ENCODE measurements around the gene ADAMTS5.

ADAMTS5 gene

DNA sequence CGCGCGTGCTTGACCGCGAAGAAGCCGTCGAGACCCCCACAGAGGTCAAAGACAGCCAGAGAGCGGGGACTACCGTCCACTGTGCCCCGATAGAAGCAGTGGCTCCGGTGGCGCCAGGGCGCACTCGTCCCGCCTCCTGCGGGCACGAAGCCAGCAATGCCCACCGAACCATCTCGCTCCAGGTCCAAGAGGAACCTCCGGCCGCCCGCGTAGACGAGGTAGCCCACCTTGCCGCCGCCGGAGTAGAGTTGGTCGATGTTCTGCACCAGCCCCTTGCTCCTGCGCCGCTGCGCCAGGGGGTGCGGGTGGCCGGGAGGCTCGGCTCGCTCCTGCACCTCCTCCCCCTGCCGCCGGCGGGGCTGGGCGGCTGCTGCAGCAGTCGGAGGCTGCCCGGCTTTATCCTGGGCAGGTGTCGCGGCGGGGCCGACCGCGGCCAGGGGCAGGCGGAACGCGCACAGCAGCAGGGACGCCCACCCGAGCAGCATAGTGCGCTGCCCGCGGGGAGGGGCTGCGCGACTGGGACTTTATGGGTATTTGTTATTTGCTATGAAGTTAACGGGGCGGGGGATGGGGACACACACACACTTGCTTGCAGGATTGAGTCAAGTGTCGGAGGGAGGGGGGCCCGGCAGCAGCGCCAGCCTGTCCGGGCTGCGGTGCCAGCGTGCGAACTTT is 844 bp downstream of the ADAMTS5 start:
- no peak overlapping the region for H3K4me2 ChIP-seq (ENCODE audit: low read length)
- H3K27ac ChIP-seq (ENCODE audit: low read depth, low read length, poor library complexity, severe bottlenecking), result no peak overlapping the region

DNA sequence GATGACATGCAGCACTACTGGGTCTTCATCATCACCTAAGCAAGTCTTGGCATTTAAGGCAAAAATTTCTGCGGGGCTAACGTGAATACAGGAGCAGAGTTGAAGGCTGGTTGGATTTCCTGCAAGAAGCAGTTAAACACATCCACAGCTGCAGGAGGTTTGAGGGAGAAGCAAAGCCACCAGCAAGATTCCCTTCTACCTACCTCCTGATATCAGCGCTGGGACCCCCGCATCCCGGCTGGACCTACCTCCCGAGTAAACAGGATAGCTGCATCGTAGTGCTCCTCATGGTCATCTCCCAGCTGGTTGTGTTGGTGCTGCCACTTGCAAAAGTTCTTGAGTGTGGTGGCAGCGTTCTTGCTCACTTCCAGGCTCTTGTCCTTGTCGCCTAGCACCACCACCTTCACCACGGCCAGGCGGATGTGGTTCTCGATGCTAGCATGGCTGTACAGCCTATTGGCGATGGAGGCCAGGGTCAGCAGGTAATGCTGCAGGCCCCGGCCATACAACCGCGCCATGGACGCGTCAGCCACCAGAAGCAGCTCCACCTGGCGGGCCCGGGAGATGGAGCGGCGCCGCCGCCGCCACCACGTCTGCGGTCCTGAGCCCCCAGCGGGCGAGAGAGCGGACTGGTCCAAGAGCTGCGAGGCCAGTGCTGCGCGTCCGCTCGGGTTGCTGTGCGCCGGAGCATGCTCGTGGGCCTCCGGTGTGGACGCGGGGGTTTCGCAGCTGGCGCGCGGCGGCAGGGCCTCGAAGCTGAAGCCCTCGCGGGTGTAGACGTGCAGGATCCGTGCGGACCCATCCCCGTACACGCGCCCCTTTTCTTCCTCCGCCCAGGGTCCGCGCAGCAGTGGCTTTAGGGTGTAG is 1.6 kb downstream of the ADAMTS5 start:
- H3K27me3 ChIP-seq (ENCODE audit: insufficient read depth, low read length), result no peaks in the 10 kb centered on the region
- no peak overlapping the region for H3K4me2 ChIP-seq (ENCODE audit: low read length)
- no peaks in the 10 kb centered on the region for H3K9me2 ChIP-seq (ENCODE audit: low read depth, low read length)
- no peaks in the 10 kb centered on the region for H3K9me3 ChIP-seq (ENCODE audit: low read length)
- no peak overlapping the region for H3K4me3 ChIP-seq (ENCODE audit: low read depth, low read length, poor library complexity, severe bottlenecking)
- no peak for TF ChIP-seq EZH2 (IDR thresholded peaks at IDR 0.05; ENCODE audit: borderline replicate concordance, low read length)
- TF ChIP-seq, protein P1, sequence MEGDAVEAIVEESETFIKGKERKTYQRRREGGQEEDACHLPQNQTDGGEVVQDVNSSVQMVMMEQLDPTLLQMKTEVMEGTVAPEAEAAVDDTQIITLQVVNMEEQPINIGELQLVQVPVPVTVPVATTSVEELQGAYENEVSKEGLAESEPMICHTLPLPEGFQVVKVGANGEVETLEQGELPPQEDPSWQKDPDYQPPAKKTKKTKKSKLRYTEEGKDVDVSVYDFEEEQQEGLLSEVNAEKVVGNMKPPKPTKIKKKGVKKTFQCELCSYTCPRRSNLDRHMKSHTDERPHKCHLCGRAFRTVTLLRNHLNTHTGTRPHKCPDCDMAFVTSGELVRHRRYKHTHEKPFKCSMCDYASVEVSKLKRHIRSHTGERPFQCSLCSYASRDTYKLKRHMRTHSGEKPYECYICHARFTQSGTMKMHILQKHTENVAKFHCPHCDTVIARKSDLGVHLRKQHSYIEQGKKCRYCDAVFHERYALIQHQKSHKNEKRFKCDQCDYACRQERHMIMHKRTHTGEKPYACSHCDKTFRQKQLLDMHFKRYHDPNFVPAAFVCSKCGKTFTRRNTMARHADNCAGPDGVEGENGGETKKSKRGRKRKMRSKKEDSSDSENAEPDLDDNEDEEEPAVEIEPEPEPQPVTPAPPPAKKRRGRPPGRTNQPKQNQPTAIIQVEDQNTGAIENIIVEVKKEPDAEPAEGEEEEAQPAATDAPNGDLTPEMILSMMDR (IDR thresholded peaks at IDR 0.05; ENCODE audit: low read length), result no peak
- no peak overlapping the region for H3K9ac ChIP-seq (ENCODE audit: low read length)
- H3K27ac ChIP-seq (ENCODE audit: low read depth, low read length, poor library complexity, severe bottlenecking), result no peak overlapping the region
- H3K79me2 ChIP-seq (ENCODE audit: insufficient read depth, low read length), result no peaks in the 10 kb centered on the region
- no peak overlapping the region for H2AFZ ChIP-seq (ENCODE audit: low read length)
- H4K20me1 ChIP-seq (ENCODE audit: insufficient read depth, low read length), result no peaks in the 10 kb centered on the region
- H3K36me3 ChIP-seq (ENCODE audit: insufficient read depth, low read length), result no peaks in the 10 kb centered on the region
- no peaks in the 10 kb centered on the region for H3F3A ChIP-seq (ENCODE audit: insufficient read depth, low read length)
- H3K4me1 ChIP-seq (ENCODE audit: insufficient read depth, low read length, severe bottlenecking), result no peaks in the 10 kb centered on the region

More for the DNA sequence above, 844 bp downstream of the ADAMTS5 start:
- no peaks in the 10 kb centered on the region for H3K9me3 ChIP-seq (ENCODE audit: low read length)
- no peaks in the 10 kb centered on the region for H3K9me2 ChIP-seq (ENCODE audit: low read depth, low read length)
- no peaks in the 10 kb centered on the region for H3K27me3 ChIP-seq (ENCODE audit: insufficient read depth, low read length)
- no peak for TF ChIP-seq EZH2 (IDR thresholded peaks at IDR 0.05; ENCODE audit: borderline replicate concordance, low read length)
- TF ChIP-seq, protein P1 (IDR thresholded peaks at IDR 0.05; ENCODE audit: low read length), result no peak
- no peaks in the 10 kb centered on the region for H3K79me2 ChIP-seq (ENCODE audit: insufficient read depth, low read length)
- no peaks in the 10 kb centered on the region for H3K4me1 ChIP-seq (ENCODE audit: insufficient read depth, low read length, severe bottlenecking)
- no peak overlapping the region for H2AFZ ChIP-seq (ENCODE audit: low read length)
- no peaks in the 10 kb centered on the region for H3K36me3 ChIP-seq (ENCODE audit: insufficient read depth, low read length)
- H3K9ac ChIP-seq (ENCODE audit: low read length), result no peak overlapping the region
- H4K20me1 ChIP-seq (ENCODE audit: insufficient read depth, low read length), result no peaks in the 10 kb centered on the region
- no peaks in the 10 kb centered on the region for H3F3A ChIP-seq (ENCODE audit: insufficient read depth, low read length)
- no peak overlapping the region for H3K4me3 ChIP-seq (ENCODE audit: low read depth, low read length, poor library complexity, severe bottlenecking)

DNA sequence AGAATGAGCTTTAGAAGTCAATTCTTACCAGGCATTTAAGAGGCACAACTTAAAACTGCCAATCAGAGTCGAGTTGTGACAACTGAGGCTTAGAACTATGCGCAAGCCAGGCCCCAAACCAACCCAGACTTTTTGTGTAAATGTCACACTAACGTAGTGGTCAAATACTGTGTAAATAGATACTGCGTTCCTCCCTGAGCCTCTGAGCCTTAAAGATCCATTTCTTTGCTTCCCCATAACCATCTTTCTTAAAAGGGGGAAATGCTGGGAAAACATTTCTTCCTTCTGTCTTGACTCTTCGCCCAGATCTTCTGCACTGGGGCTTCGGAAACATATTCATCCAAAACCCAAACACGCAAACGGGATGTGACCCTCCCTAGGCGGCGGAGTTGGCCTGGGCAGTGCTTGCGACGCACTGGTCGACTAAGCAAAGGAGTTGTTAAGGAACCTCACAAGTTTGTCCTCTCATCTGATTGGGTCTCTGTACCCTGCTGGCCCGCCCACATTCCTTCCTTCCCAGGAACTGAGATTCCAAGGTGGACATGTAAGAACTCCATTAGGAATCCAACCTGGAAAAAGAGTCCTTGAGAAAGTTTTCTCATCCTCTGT is 2.6 kb downstream of the ADAMTS5 start:
- H3F3A ChIP-seq (ENCODE audit: insufficient read depth, low read length), result no peaks in the 10 kb centered on the region
- H4K20me1 ChIP-seq (ENCODE audit: insufficient read depth, low read length), result no peaks in the 10 kb centered on the region
- H3K4me1 ChIP-seq (ENCODE audit: insufficient read depth, low read length, severe bottlenecking), result no peaks in the 10 kb centered on the region
- no peak overlapping the region for H3K27ac ChIP-seq (ENCODE audit: low read depth, low read length, poor library complexity, severe bottlenecking)
- H3K79me2 ChIP-seq (ENCODE audit: insufficient read depth, low read length), result no peaks in the 10 kb centered on the region
- no peak overlapping the region for H2AFZ ChIP-seq (ENCODE audit: low read length)
- H3K9me2 ChIP-seq (ENCODE audit: low read depth, low read length), result no peaks in the 10 kb centered on the region
- no peaks in the 10 kb centered on the region for H3K27me3 ChIP-seq (ENCODE audit: insufficient read depth, low read length)
- no peaks in the 10 kb centered on the region for H3K9me3 ChIP-seq (ENCODE audit: low read length)
- H3K9ac ChIP-seq (ENCODE audit: low read length), result no peak overlapping the region
- H3K4me2 ChIP-seq (ENCODE audit: low read length), result no peak overlapping the region
- TF ChIP-seq, protein P1 (IDR thresholded peaks at IDR 0.05; ENCODE audit: low read length), result no peak
- no peak for TF ChIP-seq EZH2 (IDR thresholded peaks at IDR 0.05; ENCODE audit: borderline replicate concordance, low read length)
- no peak overlapping the region for H3K4me3 ChIP-seq (ENCODE audit: low read depth, low read length, poor library complexity, severe bottlenecking)
- no peaks in the 10 kb centered on the region for H3K36me3 ChIP-seq (ENCODE audit: insufficient read depth, low read length)

All from OCI-LY1 (cell line).